GM13976 (cell line): ENCODE results near the gene PDE11A.

Experiments
- DNase-seq: peaks from one replicate; pipeline ENCODE4 v3.0.0; 2012; ENCODE audit warnings: low spot score
- in situ Hi-C: fragments of 300-500 bp; cut with MboI; formaldehyde crosslinking; loops from one replicate; pipeline ENCODE4 v1.12.0; 2022; ENCODE audit warnings: low sequenced_read_pairs, mixed read lengths, inconsistent platforms; ENCODE audit not compliant: unreplicated experiment
- TF ChIP-seq, protein P1 (sequence below): IDR thresholded peaks from 2 replicates; pipeline ENCODE4 v1.5.1; 2012; ENCODE audit warnings: borderline replicate concordance, mild to moderate bottlenecking; ENCODE audit not compliant: insufficient read depth; ENCODE audit errors: extremely low read depth, missing control alignments, control extremely low read depth

Gene PDE11A

DNA sequence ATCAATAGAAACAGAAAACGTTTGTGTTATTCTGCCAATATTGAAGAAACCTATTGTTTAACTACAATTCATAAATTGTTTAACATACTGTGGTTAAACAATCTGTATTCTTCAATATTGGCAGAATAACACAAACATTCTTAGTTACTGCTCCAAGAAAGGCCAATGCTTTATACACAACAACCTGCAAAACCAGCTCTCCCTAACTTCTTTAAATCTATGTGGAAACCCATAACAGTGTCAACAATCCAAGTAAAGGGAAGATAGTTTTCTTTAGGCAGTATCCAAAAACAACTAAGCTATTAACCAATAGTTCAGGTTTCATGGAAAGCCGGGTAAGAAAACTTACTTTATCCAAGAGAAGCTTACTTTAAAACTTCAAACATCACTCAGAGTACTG, 33.5 kb upstream of the PDE11A start:
- in situ Hi-C loops, result loop anchor here (25.0 kb wide), 1 partner anchor 306 kb away; no protein-coding TSS in a partner anchor
- DNase-seq, result no peak
- TF ChIP-seq, protein P1, sequence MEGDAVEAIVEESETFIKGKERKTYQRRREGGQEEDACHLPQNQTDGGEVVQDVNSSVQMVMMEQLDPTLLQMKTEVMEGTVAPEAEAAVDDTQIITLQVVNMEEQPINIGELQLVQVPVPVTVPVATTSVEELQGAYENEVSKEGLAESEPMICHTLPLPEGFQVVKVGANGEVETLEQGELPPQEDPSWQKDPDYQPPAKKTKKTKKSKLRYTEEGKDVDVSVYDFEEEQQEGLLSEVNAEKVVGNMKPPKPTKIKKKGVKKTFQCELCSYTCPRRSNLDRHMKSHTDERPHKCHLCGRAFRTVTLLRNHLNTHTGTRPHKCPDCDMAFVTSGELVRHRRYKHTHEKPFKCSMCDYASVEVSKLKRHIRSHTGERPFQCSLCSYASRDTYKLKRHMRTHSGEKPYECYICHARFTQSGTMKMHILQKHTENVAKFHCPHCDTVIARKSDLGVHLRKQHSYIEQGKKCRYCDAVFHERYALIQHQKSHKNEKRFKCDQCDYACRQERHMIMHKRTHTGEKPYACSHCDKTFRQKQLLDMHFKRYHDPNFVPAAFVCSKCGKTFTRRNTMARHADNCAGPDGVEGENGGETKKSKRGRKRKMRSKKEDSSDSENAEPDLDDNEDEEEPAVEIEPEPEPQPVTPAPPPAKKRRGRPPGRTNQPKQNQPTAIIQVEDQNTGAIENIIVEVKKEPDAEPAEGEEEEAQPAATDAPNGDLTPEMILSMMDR, result no peak

DNA sequence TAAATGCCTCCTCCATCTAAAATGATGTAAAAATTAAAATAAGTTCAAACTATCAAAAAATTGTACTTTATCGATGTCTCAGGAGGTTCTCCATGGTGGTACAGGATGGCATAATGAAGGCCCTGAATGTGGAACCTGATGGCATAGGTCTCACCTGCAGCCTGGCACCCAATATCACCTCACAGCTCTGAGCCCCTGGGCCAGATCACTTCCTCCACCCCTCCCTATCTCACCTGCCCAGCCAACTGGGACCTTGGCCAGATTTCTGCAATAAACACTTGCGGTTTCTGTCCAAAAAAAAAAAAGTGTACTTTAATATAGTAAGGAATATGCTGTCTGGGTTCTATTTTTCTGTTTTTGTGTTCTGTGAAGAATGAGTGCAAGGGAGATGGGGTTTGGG, 33.0 kb upstream of the PDE11A start:
- TF ChIP-seq, protein P1, result no peak
- in situ Hi-C loops, result loop anchor here (25.0 kb wide), 1 partner anchor 307 kb away; no protein-coding TSS in a partner anchor
- no peak for DNase-seq

DNA sequence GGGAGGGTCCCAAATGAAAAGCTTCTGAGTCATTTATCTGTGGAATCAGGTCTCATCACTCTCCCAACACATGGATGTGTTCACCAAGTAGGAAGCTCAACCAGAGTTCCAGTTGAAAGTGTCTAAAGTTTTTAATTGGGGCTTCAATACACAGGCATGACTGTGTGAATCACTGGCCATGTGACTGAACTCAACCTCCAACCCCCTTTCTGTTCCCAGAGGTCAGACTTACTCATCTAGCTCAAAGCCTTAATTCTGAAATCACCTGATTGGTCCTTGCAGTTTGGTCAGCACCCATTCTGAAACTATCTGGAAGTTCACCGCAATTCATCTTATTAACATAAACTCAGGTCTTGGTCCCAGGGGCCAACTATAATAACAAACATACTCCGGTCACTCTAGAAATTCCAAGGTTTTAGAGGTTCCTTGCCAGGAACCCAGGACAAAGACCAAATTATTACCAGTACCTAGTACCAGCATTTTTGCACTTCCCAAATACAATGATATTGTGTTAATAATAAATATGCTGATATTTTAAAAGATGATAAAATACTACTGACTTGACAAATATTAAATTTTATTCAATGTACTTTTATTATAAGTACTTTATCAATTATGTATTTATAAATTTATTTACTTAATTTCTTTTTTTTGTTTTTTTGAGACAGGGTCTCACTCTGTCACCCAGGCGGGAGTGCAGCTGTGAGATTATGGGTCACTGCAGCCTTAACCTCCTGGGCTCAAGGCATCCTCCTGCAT, 28.9 kb upstream of the PDE11A start:
- TF ChIP-seq, protein P1, result no peak
- in situ Hi-C loops, result loop anchor here (25.0 kb wide), 1 partner anchor 311 kb away; no protein-coding TSS in a partner anchor
- no peak for DNase-seq

DNA sequence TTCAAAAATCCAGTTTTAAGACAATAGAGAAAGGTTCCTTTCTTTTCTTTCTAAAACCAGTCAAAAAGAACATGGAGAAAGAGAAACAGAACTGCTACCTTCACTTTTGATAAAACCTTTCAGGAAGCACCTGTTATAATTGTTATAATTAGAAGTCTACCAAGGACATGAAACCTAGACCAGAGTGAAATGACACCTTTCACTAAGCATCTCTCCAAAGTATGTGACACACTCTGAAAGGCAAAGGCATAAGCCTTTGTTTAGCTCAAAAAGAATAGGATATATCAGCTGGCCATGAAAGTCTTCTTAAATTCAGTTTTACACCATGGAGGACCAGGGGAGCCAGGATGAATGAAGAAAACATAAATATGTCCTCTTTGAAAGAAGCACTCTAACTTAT, 20.9 kb upstream of the PDE11A start:
- in situ Hi-C loops, result no loop called here
- TF ChIP-seq, protein P1, result no peak
- DNase-seq, result no peak

DNA sequence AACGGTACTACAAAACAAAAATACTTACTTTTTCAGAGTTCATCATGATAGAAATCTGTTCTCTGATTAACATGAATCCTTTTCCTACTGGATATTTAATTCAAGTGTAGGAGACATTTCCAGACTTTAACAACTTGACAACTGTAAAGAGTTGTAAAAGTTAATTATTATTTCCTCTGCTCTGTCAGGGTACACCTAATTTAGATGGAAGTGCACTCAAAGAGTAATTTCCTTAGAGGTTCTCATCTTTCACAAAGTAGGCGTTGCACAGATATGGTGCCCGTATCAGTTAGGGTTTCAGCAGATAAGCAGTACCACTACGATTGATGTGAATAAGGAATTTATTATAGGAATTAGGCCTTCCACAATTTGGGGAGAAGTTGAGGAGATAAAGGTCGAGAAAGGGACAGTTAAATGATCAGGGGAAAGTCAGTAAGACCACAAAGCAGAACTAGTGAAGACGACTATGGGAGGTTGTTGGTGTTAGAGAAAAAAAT, 16.2 kb upstream of the PDE11A start:
- DNase-seq, result no peak
- in situ Hi-C loops, result no loop called here
- TF ChIP-seq, protein P1, result no peak

DNA sequence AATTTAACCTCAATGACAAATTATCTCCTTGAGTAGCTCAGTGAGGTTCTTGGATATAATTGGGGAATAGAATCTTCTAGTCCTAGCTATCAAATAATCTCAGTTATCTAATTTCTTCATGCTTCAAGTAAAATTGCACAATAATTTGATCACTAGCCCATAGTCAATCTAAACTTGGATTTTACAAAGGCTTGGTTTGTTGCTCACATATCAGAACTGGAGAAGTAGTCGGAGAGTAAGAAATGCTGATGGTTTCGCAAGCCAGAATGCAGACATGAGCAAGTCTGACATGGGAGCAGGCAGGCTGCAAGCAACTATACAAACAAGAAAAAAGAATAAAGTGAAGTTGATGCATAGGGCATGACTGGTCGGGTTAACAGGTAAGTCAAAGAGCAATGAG, 11.7 kb upstream of the PDE11A start:
- no peak for DNase-seq
- in situ Hi-C loops, result no loop called here
- TF ChIP-seq, protein P1, result no peak
